SU-DHL-6 (cell line): ENCODE results near the gene COL4A2.

Experiments
- CTCF ChIP-seq: fragments of 200-600 bp; sonication (generic); IDR thresholded peaks from one replicate; pipeline ENCODE4 v1.5.1; 2017; ENCODE audit warnings: antibody characterized with exemption, mild to moderate bottlenecking, low read length, moderate library complexity; ENCODE audit not compliant: insufficient read depth, poor library complexity, severe bottlenecking
- EZH2phosphoT487 ChIP-seq: fragments of 200-600 bp; sonication (generic), shearing (Covaris generic); conservative IDR thresholded peaks from 2 replicates; pipeline ENCODE4 v1.6.1; 2018; ENCODE audit warnings: mild to moderate bottlenecking, antibody characterized with exemption, low read length, moderate library complexity, mixed read lengths

- TF ChIP-seq CTCF (no peak), EZH2phosphoT487 (no peak)
These were observed 5.4 kb downstream of the COL4A2 start for GRCh38 chr13:110312339-110313031.
